K562 (cell line): ENCODE results near the gene EML3. TPM values are rescaled to one million over a fixed set of nuclear protein-coding genes. Genes with fewer than 3 reads are reported as not detected.

ENCODE experiments used
- ATAC-seq: fragments of 200-7000 bp; cut with Tn5 transposase; 3 replicates; pipeline ENCODE4 v1.9.1; 2020; ENCODE audit warnings: moderate library complexity
- BruUV-seq: library from RNA; stranded (reverse); fragments of 400-500 nt; replicated peaks from 2 replicates; lab custom pipeline; 2021; lab: Mats Ljungman, UMichigan
- CTCF ChIA-PET: fragments of 300-600 bp; formaldehyde crosslinking; extraction: SDS; loops from one replicate; lab custom pipeline; 2021; ENCODE audit warnings: low intra/inter-chr PET ratio; lab: Yijun Ruan, JAX
- POLR2A ChIA-PET: fragments of 300-600, 350-650 bp; sonication (Branson Sonifier 250); formaldehyde crosslinking; extraction: SDS; loops from one replicate; lab custom pipeline; 2021; ENCODE audit warnings: antibody characterized with exemption, inconsistent platforms; lab: Yijun Ruan, JAX
- DNase-seq, 4 experiments: peaks; one replicate each; pipeline versions ENCODE4 v3.0.0 to v3.0.0-alpha.2; 2011 to 2018; ENCODE audit warnings: low spot score in 3 of 4, mixed read lengths in 3 of 4; ENCODE audit errors: extremely low read depth in 1 of 4
- FAIRE-seq: peaks from 2 replicates; lab custom pipeline; 2011; peaks lifted over from hg19 to GRCh38; lab: Jason Lieb, UNC
- H2AFZ ChIP-seq: 2 replicates; pipeline ENCODE4 v1.6.0; 2011; ENCODE audit warnings: low read depth, low read length, control low read depth, inconsistent platforms
- H3K27ac ChIP-seq: fragments of 200-600 bp; 3 replicates; pipeline ENCODE4 v1.8.0; 2011; ENCODE audit warnings: low read depth, mild to moderate bottlenecking, control low read depth, inconsistent platforms, low read length, moderate library complexity, mixed read lengths; ENCODE audit errors: extremely low read depth
- H3K27me3 ChIP-seq, 2 experiments: fragments of 300-600 bp in 1 of 2; 2 replicates in 1 of 2; 3 replicates in 1 of 2; pipeline versions ENCODE4 v1.6.0 to v1.8.0; 2011; ENCODE audit warnings: inconsistent platforms in 2 of 2, low read length in 2 of 2, mild to moderate bottlenecking in 1 of 2, mixed read lengths in 1 of 2, moderate library complexity in 1 of 2; ENCODE audit not compliant: control insufficient read depth in 2 of 2, insufficient read depth in 2 of 2
- H3K36me3 ChIP-seq: fragments of 300-600 bp; 3 replicates; pipeline ENCODE4 v1.8.0; 2011; ENCODE audit warnings: mild to moderate bottlenecking, low read length, inconsistent platforms; ENCODE audit not compliant: control insufficient read depth, insufficient read depth
- H3K4me1 ChIP-seq, 2 experiments: fragments of 200-600 bp in 1 of 2; replicated peaks in 1 of 2; 2 replicates in 1 of 2; 3 replicates in 1 of 2; pipeline versions ENCODE4 v1.5.1 to v1.8.0; 2011; ENCODE audit warnings: inconsistent platforms in 2 of 2, low read length in 2 of 2, mild to moderate bottlenecking in 1 of 2, mixed read lengths in 1 of 2, moderate library complexity in 1 of 2; ENCODE audit not compliant: control insufficient read depth in 2 of 2, insufficient read depth in 2 of 2
- H3K4me2 ChIP-seq: 2 replicates; pipeline ENCODE4 v1.6.1; 2011; ENCODE audit warnings: low read length, control low read depth, inconsistent platforms, mixed read lengths; ENCODE audit not compliant: insufficient read depth
- H3K4me3 ChIP-seq: fragments of 200-600 bp; sonication (generic), shearing (Covaris generic); 2 replicates; pipeline ENCODE4 v1.5.1; 2016; ENCODE audit warnings: control low read depth, inconsistent platforms
- H3K79me2 ChIP-seq: fragments of 200-600 bp; 3 replicates; pipeline ENCODE4 v1.8.0; 2011; ENCODE audit warnings: low read length, inconsistent platforms; ENCODE audit not compliant: control insufficient read depth, insufficient read depth
- H3K9ac ChIP-seq, 2 experiments: 2 replicates each; pipeline versions ENCODE4 v1.6.0 to v1.6.1; 2011; ENCODE audit warnings: low read depth in 2 of 2, low read length in 2 of 2, control low read depth in 1 of 2, inconsistent platforms in 1 of 2, mild to moderate bottlenecking in 1 of 2, mixed read lengths in 1 of 2; ENCODE audit not compliant: insufficient read depth in 1 of 2
- H3K9me1 ChIP-seq: one replicate; pipeline ENCODE4 v1.6.0; 2011; ENCODE audit warnings: inconsistent platforms, mild to moderate bottlenecking, low read length, moderate library complexity; ENCODE audit not compliant: control insufficient read depth, insufficient read depth
- H3K9me3 ChIP-seq: replicated peaks from 2 replicates; pipeline ENCODE4 v1.5.1; 2011; ENCODE audit warnings: low read depth, low read length, inconsistent platforms; ENCODE audit not compliant: control insufficient read depth, insufficient read depth
- H4K20me1 ChIP-seq: replicated peaks from 2 replicates; pipeline ENCODE4 v1.6.1; 2011; ENCODE audit warnings: low read length, inconsistent platforms, mixed read lengths; ENCODE audit not compliant: control insufficient read depth, insufficient read depth
- BDP1 ChIP-seq: IDR thresholded peaks from 3 replicates; pipeline ENCODE4 v1.6.1; 2011; ENCODE audit not compliant: insufficient read length, insufficient read depth
- CCNT2 ChIP-seq: IDR thresholded peaks from 2 replicates; pipeline ENCODE4 v1.6.1; 2011; ENCODE audit warnings: borderline replicate concordance, low read depth, mild to moderate bottlenecking, moderate library complexity, mixed read lengths, low read length; ENCODE audit not compliant: insufficient read length; ENCODE audit errors: extremely low read depth
- CHD1 ChIP-seq: fragments of 200-600 bp; sonication (generic); IDR thresholded peaks from one replicate; pipeline ENCODE4 v1.6.1; 2012; ENCODE audit warnings: mild to moderate bottlenecking, moderate library complexity, low read length, inconsistent platforms
- DACH1 ChIP-seq: fragments of 450-650 bp; IDR thresholded peaks from 2 replicates; pipeline ENCODE4 v1.6.1; 2018; ENCODE audit not compliant: partially characterized antibody
- GTF2F1 ChIP-seq: IDR thresholded peaks from 2 replicates; pipeline ENCODE4 v1.6.1; 2011; ENCODE audit warnings: low read depth, low read length, improper control_type of control experiment
- HDGF ChIP-seq: fragments of 450-650 bp; IDR thresholded peaks from 2 replicates; pipeline ENCODE4 v1.6.1; 2016
- HEY1 ChIP-seq: fragments of 250-450 bp; sonication (Bioruptor Pico); IDR thresholded peaks from 2 replicates; pipeline ENCODE4 v1.5.0; 2020; ENCODE audit warnings: mild to moderate bottlenecking, moderate library complexity, borderline replicate concordance
- NFYB ChIP-seq: IDR thresholded peaks from 2 replicates; pipeline ENCODE4 v1.6.1; 2011; ENCODE audit warnings: mild to moderate bottlenecking, moderate library complexity; ENCODE audit not compliant: insufficient read length; ENCODE audit errors: extremely low read depth
- RCOR1 ChIP-seq, 2 experiments: IDR thresholded peaks; 2 replicates each; pipeline ENCODE4 v1.6.1; 2012; ENCODE audit warnings: low read depth in 2 of 2, low read length in 2 of 2, borderline replicate concordance in 1 of 2, improper control_type of control experiment in 1 of 2
- THAP7 ChIP-seq: fragments of 250-450 bp; sonication (Bioruptor Pico); IDR thresholded peaks from 2 replicates; pipeline ENCODE4 v1.5.0; 2021
- TSC22D4 ChIP-seq: fragments of 450-650 bp; IDR thresholded peaks from 2 replicates; pipeline ENCODE4 v1.6.1; 2016; ENCODE audit warnings: missing genetic modification characterization, missing biosample characterization, control low read depth
- YY1 ChIP-seq, 3 experiments: IDR thresholded peaks; 2 replicates each; pipeline ENCODE4 v1.6.1; 2011; ENCODE audit warnings: low read length in 2 of 3, mild to moderate bottlenecking in 2 of 3, moderate library complexity in 2 of 3, borderline replicate concordance in 1 of 3, control low read depth in 1 of 3, low read depth in 1 of 3; ENCODE audit not compliant: insufficient read depth in 3 of 3, insufficient replicate concordance in 2 of 3, control insufficient read depth in 1 of 3, insufficient read length in 1 of 3; ENCODE audit errors: extremely low read depth in 1 of 3
- ZC3H8 ChIP-seq: fragments of 450-650 bp; IDR thresholded peaks from 2 replicates; pipeline ENCODE4 v1.6.1; 2017
- ZNF253 ChIP-seq: fragments of 250-450 bp; sonication (Bioruptor Pico); conservative IDR thresholded peaks from 2 replicates; pipeline ENCODE4 v1.6.1; 2021; ENCODE audit warnings: mild to moderate bottlenecking
- ZNF444 ChIP-seq: fragments of 250-450 bp; sonication (Bioruptor Pico); IDR thresholded peaks from 2 replicates; pipeline ENCODE4 v1.4.0; 2020; ENCODE audit warnings: mild to moderate bottlenecking, moderate library complexity
- WGBS: fragments of 100-300 bp; shearing (Covaris generic); methylation state at CpG from one replicate; pipeline ENCODE4 v1.1.6; 2016; ENCODE audit warnings: low coverage, mixed read lengths; ENCODE audit not compliant: insufficient coverage; ENCODE audit errors: missing lambda C conversion rate; 5-methylcytosine and 5-hydroxymethylcytosine counted together
- in situ Hi-C: fragments of 300-500 bp; cut with MboI; formaldehyde crosslinking; loops from 4 replicates; pipeline ENCODE4 v1.15.0; 2018; ENCODE audit warnings: inconsistent platforms, mixed read lengths
- intact Hi-C: fragments of 100-400 bp; cut with micrococcal nuclease; formaldehyde crosslinking; loops from 2 replicates; pipeline ENCODE4 v1.14.2; 2022
- polyA plus RNA-seq, 8 experiments: library from polyadenylated mRNA; depleted of rRNA in 4 of 8; stranded (reverse) in 5 of 8; unstranded in 3 of 8; fragments of >200 nt; fragmentation: Nextera tagmentation in 2 of 8; fragmentation: Illumina TruSeq in 1 of 8; extraction: Ambion mirVana in 2 of 8; extraction: Trizol in 1 of 8; gene quantifications; 2 replicates each; pipeline versions ENCODE4 v1.2.1 to v1.2.3, GENCODE V29; 2011 to 2014; ENCODE audit warnings: inconsistent platforms in 1 of 8, missing spikeins in 1 of 8
- total RNA-seq, 7 experiments: library from RNA; depleted of rRNA in 6 of 7; stranded (reverse); fragments of >200 nt in 6 of 7; fragmentation: Illumina TruSeq in 2 of 7; extraction: Trizol in 2 of 7; gene quantifications; 2 replicates each; pipeline versions ENCODE4 v1.2.1 to v1.2.3, GENCODE V29; 2011 to 2021; ENCODE audit warnings: low replicate concordance in 1 of 7
- TF ChIP-seq, protein P1 (sequence below): fragments of 450-650 bp; IDR thresholded peaks from 2 replicates; pipeline ENCODE4 v1.6.1; 2017; ENCODE audit warnings: mild to moderate bottlenecking, moderate library complexity

Gene EML3
- total and polyA plus RNA-seq, 9 of the 15 experiments (the other 6 are each of a cell fraction or from before 2014, with no cell fraction given): 0.32 to 90.5 (median 26.4) TPM

GRCh38 chr11:62647609-62648005 lies 35.0 kb upstream of the EML3 start:
- FAIRE-seq (no peak), ATAC-seq (no peak), DNase-seq (no peak)
- BruUV-seq: no TSS peak
- TF ChIP-seq THAP7 (CRISPR knock-in tag): no peak
- no peak for TF ChIP-seq YY1 (IDR thresholded peaks at IDR 0.05; ENCODE audit: borderline replicate concordance in 1 of 3, control insufficient read depth in 1 of 3, extremely low read depth in 1 of 3, insufficient read depth in 3 of 3, insufficient read length in 1 of 3, insufficient replicate concordance in 2 of 3, low read depth in 1 of 3, low read length in 2 of 3)
- TF ChIP-seq GTF2F1: no peak
- TF ChIP-seq CCNT2: no peak
- no peak for TF ChIP-seq RCOR1 (IDR thresholded peaks at IDR 0.05; ENCODE audit: borderline replicate concordance in 1 of 2, low read depth in 2 of 2, low read length in 2 of 2)
- TF ChIP-seq ZNF253 (CRISPR knock-in tag): no peak
- TF ChIP-seq CHD1: no peak
- TF ChIP-seq ZNF444 (CRISPR knock-in tag): no peak
- no peak for TF ChIP-seq ZC3H8
- TF ChIP-seq DACH1: no peak
- TF ChIP-seq HDGF: no peak
- TF ChIP-seq NFYB: no peak
- no peak for TF ChIP-seq TSC22D4
- TF ChIP-seq, protein P1, sequence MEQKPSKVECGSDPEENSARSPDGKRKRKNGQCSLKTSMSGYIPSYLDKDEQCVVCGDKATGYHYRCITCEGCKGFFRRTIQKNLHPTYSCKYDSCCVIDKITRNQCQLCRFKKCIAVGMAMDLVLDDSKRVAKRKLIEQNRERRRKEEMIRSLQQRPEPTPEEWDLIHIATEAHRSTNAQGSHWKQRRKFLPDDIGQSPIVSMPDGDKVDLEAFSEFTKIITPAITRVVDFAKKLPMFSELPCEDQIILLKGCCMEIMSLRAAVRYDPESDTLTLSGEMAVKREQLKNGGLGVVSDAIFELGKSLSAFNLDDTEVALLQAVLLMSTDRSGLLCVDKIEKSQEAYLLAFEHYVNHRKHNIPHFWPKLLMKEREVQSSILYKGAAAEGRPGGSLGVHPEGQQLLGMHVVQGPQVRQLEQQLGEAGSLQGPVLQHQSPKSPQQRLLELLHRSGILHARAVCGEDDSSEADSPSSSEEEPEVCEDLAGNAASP: no peak
- TF ChIP-seq HEY1 (CRISPR knock-in tag): no peak
- no peak for TF ChIP-seq BDP1
- H3K27ac ChIP-seq: no peak overlapping the region; the same call in 2 of the 3 replicates
- 69% methylated on average over 6 of the region's 6 CpGs for WGBS
- CTCF ChIA-PET: no interaction called here
- peaks cover 15 to 43% of the 10 kb centered on the region in 2 experiments for H3K4me1 ChIP-seq
- peaks cover 69% of the 10 kb centered on the region for H3K36me3 ChIP-seq
- H4K20me1 ChIP-seq: peaks cover 20% of the 10 kb centered on the region
- H3K9me1 ChIP-seq: no peaks in the 10 kb centered on the region
- intact Hi-C loops: loop anchor here (2.0 kb wide), 2 partner anchors 17 to 35 kb away; partner anchors contain the start of genes C11orf98, CSKMT, EML3 and ROM1
- no peaks in the 10 kb centered on the region for H3K27me3 ChIP-seq
- no peaks in the 10 kb centered on the region for H3K9me3 ChIP-seq
- POLR2A ChIA-PET: interaction anchor here (0.6 to 2.8 kb wide), 5 partner anchors 10 to 1043 kb away, joined by 3 to 40 read pairs (median 8); partner anchors contain the start of genes C11orf98, CSKMT, LBHD1 and UQCC3
- in situ Hi-C loops: no loop called here
- no peak overlapping the region for H3K4me3 ChIP-seq
- peak overlapping the region in 1 of 2 experiments; percentile 85; a peak in 2 of 4 replicates for H3K9ac ChIP-seq
- no peak overlapping the region for H3K4me2 ChIP-seq
- H2AFZ ChIP-seq: no peak overlapping the region
- H3K79me2 ChIP-seq: peaks cover 67% of the 10 kb centered on the region
